UCSD-AML1 (cell line): ENCODE results near the gene ZNF20.
"Not testable (repeated sequence)": the region's sequence is repeated elsewhere in the genome, so short reads cannot be mapped to it uniquely, and the experiment has no call there.

Source experiments
- DNase-seq: peaks from one replicate; lab custom pipeline; 2025; ENCODE audit not compliant: unreplicated experiment; lab: John Stamatoyannopoulos, UW

The ZNF20 gene

GRCh38 chr19:12113121-12113520, 27.0 kb downstream of the ZNF20 start:
- DNase-seq = no peak

GRCh38 chr19:12112701-12113100, 27.4 kb downstream of the ZNF20 start:
- no peak for DNase-seq

GRCh38 chr19:12111943-12112637, 28.1 kb downstream of the ZNF20 start:
- DNase-seq = no peak

- DNase-seq = no peak
Measured at GRCh38 chr19:12111176-12111575, 29.0 kb downstream of the ZNF20 start.

- DNase-seq = not testable (repeated sequence)
Measured at GRCh38 chr19:12103909-12104308, 36.2 kb downstream of the ZNF20 start.

GRCh38 chr19:12098040-12098439, 42.1 kb downstream of the ZNF20 start:
- DNase-seq = no peak

GRCh38 chr19:12095111-12095790, 44.9 kb downstream of the ZNF20 start:
- DNase-seq = no peak

GRCh38 chr19:12093777-12094176, 46.4 kb downstream of the ZNF20 start:
- no peak for DNase-seq

- no peak for DNase-seq
Measured at GRCh38 chr19:12092956-12093355, 47.2 kb downstream of the ZNF20 start.

- DNase-seq = peak; percentile 90
Measured at GRCh38 chr19:12092065-12092867, 47.9 kb downstream of the ZNF20 start.

- DNase-seq = peak; percentile 73
Measured at GRCh38 chr19:12090807-12091206, 49.3 kb downstream of the ZNF20 start.

GRCh38 chr19:12085074-12085818, 54.9 kb downstream of the ZNF20 start:
- no peak for DNase-seq

- DNase-seq = not testable (repeated sequence)
Measured at GRCh38 chr19:12083336-12083735, 56.8 kb downstream of the ZNF20 start.
